Breast epithelium (tissue), 3 donors: ENCODE results near the gene CLNK.

Experiments used
- POLR2A ChIP-seq: fragments of 450-650 bp; IDR thresholded peaks from one replicate; pipeline ENCODE4 v1.6.1; 2016; ENCODE audit warnings: antibody characterized with exemption, mild to moderate bottlenecking, moderate library complexity
- POLR2AphosphoS5 ChIP-seq, 3 donors: sonication (generic); formaldehyde crosslinking; IDR thresholded peaks; one replicate each; pipeline ENCODE4 v1.6.1; 2017; ENCODE audit warnings: antibody characterized with exemption in 3 of 3
- TF ChIP-seq, protein P1 (sequence below), 3 donors: fragments of 450-650 bp; IDR thresholded peaks; one replicate each; pipeline ENCODE4 v1.5.1; 2016 to 2017; ENCODE audit warnings: antibody characterized with exemption in 3 of 3, mild to moderate bottlenecking in 3 of 3, moderate library complexity in 3 of 3

- TF ChIP-seq, protein P1, sequence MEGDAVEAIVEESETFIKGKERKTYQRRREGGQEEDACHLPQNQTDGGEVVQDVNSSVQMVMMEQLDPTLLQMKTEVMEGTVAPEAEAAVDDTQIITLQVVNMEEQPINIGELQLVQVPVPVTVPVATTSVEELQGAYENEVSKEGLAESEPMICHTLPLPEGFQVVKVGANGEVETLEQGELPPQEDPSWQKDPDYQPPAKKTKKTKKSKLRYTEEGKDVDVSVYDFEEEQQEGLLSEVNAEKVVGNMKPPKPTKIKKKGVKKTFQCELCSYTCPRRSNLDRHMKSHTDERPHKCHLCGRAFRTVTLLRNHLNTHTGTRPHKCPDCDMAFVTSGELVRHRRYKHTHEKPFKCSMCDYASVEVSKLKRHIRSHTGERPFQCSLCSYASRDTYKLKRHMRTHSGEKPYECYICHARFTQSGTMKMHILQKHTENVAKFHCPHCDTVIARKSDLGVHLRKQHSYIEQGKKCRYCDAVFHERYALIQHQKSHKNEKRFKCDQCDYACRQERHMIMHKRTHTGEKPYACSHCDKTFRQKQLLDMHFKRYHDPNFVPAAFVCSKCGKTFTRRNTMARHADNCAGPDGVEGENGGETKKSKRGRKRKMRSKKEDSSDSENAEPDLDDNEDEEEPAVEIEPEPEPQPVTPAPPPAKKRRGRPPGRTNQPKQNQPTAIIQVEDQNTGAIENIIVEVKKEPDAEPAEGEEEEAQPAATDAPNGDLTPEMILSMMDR (IDR thresholded peaks at IDR 0.05), result no peak
- no peak for TF ChIP-seq POLR2A
- no peak for TF ChIP-seq POLR2AphosphoS5 (IDR thresholded peaks at IDR 0.05)
Observed at GRCh38 chr4:10629394-10629793, 55.2 kb downstream of the CLNK start.
